IMR-90 (cell line): ENCODE results near the gene OVCA2. TPM values are rescaled to one million over a fixed set of nuclear protein-coding genes. Genes with fewer than 3 reads are reported as not detected.

ENCODE experiments used
- ATAC-seq: fragments of 200-7000 bp; cut with Tn5 transposase; 2 replicates; pipeline ENCODE4 v1.9.1; 2020; ENCODE audit warnings: low read depth, mild to moderate bottlenecking, moderate library complexity
- BruUV-seq: library from RNA; stranded (reverse); fragments of 400-500 nt; replicated peaks from 2 replicates; lab custom pipeline; 2021; lab: Mats Ljungman, UMichigan
- CTCF ChIA-PET: fragments of 300-600 bp; formaldehyde crosslinking; extraction: SDS; loops from one replicate; lab custom pipeline; 2021; ENCODE audit warnings: antibody characterized with exemption; lab: Yijun Ruan, JAX
- POLR2A ChIA-PET: fragments of 300-600 bp; sonication (Branson Sonifier 250); formaldehyde crosslinking; loops from one replicate; lab custom pipeline; 2022; ENCODE audit warnings: antibody characterized with exemption; ENCODE audit not compliant: unreplicated experiment; lab: Charles Lee
- DNase-seq: peaks from one replicate; pipeline ENCODE4 v3.0.0; 2013
- H2AFZ ChIP-seq: replicated peaks from 2 replicates; pipeline ENCODE3; 2013; ENCODE audit warnings: low read length, mild to moderate bottlenecking; ENCODE audit not compliant: poor library complexity
- H2AK5ac ChIP-seq: 2 replicates; pipeline ENCODE4 v1.6.1; 2013; ENCODE audit warnings: low read depth, low read length, inconsistent platforms
- H2AK9ac ChIP-seq: replicated peaks from 2 replicates; pipeline ENCODE3; 2013; ENCODE audit warnings: mild to moderate bottlenecking, low read depth, low read length, moderate library complexity; ENCODE audit not compliant: poor library complexity
- H2BK120ac ChIP-seq: 2 replicates; pipeline ENCODE4 v1.6.1; 2013; ENCODE audit warnings: low read depth, low read length, inconsistent platforms
- H2BK15ac ChIP-seq: 3 replicates; pipeline ENCODE4 v1.6.1; 2013; ENCODE audit warnings: low read depth, low read length, inconsistent platforms
- H2BK20ac ChIP-seq: 2 replicates; pipeline ENCODE4 v1.6.1; 2013; ENCODE audit warnings: low read depth, mild to moderate bottlenecking, inconsistent platforms, low read length, moderate library complexity
- H2BK5ac ChIP-seq: 2 replicates; pipeline ENCODE4 v1.6.1; 2013; ENCODE audit warnings: mild to moderate bottlenecking, low read depth, low read length, inconsistent platforms; ENCODE audit not compliant: poor library complexity, severe bottlenecking
- H3K14ac ChIP-seq: replicated peaks from 2 replicates; pipeline ENCODE4 v1.6.1; 2013; ENCODE audit warnings: low read depth, low read length, inconsistent platforms
- H3K18ac ChIP-seq: 2 replicates; pipeline ENCODE4 v1.6.1; 2013; ENCODE audit warnings: low read depth, low read length, control low read depth
- H3K23ac ChIP-seq: 2 replicates; pipeline ENCODE4 v1.6.1; 2013; ENCODE audit warnings: low read depth, low read length, inconsistent platforms
- H3K27ac ChIP-seq: 2 replicates; pipeline ENCODE4 v1.5.1; 2013; ENCODE audit warnings: mild to moderate bottlenecking, control low read depth, low read length; ENCODE audit not compliant: insufficient read depth
- H3K27me3 ChIP-seq: 2 replicates; pipeline ENCODE4 v1.6.1; 2013; ENCODE audit warnings: low read length; ENCODE audit not compliant: control insufficient read depth, insufficient read depth
- H3K36me3 ChIP-seq: 2 replicates; pipeline ENCODE4 v1.6.1; 2013; ENCODE audit warnings: low read length, mixed read lengths; ENCODE audit not compliant: control insufficient read depth, insufficient read depth
- H3K4ac ChIP-seq: 2 replicates; pipeline ENCODE4 v1.6.1; 2013; ENCODE audit warnings: low read depth, low read length, inconsistent platforms
- H3K4me1 ChIP-seq: 2 replicates; pipeline ENCODE4 v1.6.1; 2013; ENCODE audit warnings: low read length, mixed read lengths; ENCODE audit not compliant: control insufficient read depth, insufficient read depth
- H3K4me2 ChIP-seq: 2 replicates; pipeline ENCODE4 v1.6.1; 2013; ENCODE audit warnings: low read depth, mild to moderate bottlenecking, control low read depth, low read length, moderate library complexity
- H3K4me3 ChIP-seq: 2 replicates; pipeline ENCODE4 v1.5.1; 2013; ENCODE audit warnings: low read depth, mild to moderate bottlenecking, control low read depth, low read length, moderate library complexity; ENCODE audit not compliant: insufficient read depth
- H3K56ac ChIP-seq: 2 replicates; pipeline ENCODE4 v1.6.1; 2013; ENCODE audit warnings: low read length, inconsistent platforms; ENCODE audit not compliant: insufficient read depth; ENCODE audit errors: extremely low read depth
- H3K79me1 ChIP-seq, 2 experiments: 2 replicates each; pipeline ENCODE4 v1.6.1; 2013; ENCODE audit warnings: low read length in 2 of 2, inconsistent platforms in 1 of 2, low read depth in 1 of 2
- H3K9ac ChIP-seq: 2 replicates; pipeline ENCODE4 v1.6.1; 2013; ENCODE audit warnings: low read depth, low read length, control low read depth
- H3K9me1 ChIP-seq: 2 replicates; pipeline ENCODE4 v1.6.1; 2013; ENCODE audit warnings: low read length, inconsistent platforms; ENCODE audit not compliant: insufficient read depth
- H3K9me3 ChIP-seq: 2 replicates; pipeline ENCODE4 v1.6.1; 2013; ENCODE audit warnings: low read length; ENCODE audit not compliant: control insufficient read depth, insufficient read depth
- H4K20me1 ChIP-seq: 2 replicates; pipeline ENCODE4 v1.6.1; 2013; ENCODE audit warnings: low read length, inconsistent platforms; ENCODE audit not compliant: insufficient read depth
- H4K5ac ChIP-seq: 2 replicates; pipeline ENCODE4 v1.6.1; 2013; ENCODE audit warnings: mild to moderate bottlenecking, low read depth, low read length, control low read depth
- H4K8ac ChIP-seq, 2 experiments: 2 replicates each; pipeline ENCODE4 v1.6.1; 2013; ENCODE audit warnings: low read depth in 2 of 2, low read length in 2 of 2, control low read depth in 1 of 2, inconsistent platforms in 1 of 2
- H4K91ac ChIP-seq: 2 replicates; pipeline ENCODE4 v1.6.1; 2013; ENCODE audit warnings: low read depth, low read length, inconsistent platforms; ENCODE audit not compliant: insufficient read depth
- BHLHE40 ChIP-seq: fragments of 150-350 bp; IDR thresholded peaks from 2 replicates; pipeline ENCODE4 v1.6.1; 2016; ENCODE audit warnings: mild to moderate bottlenecking, low read depth, low read length
- CEBPB ChIP-seq: IDR thresholded peaks from 2 replicates; pipeline ENCODE4 v1.6.1; 2012; ENCODE audit warnings: low read depth, low read length, improper control_type of control experiment
- CHD1 ChIP-seq: IDR thresholded peaks from 2 replicates; pipeline ENCODE4 v1.6.1; 2012; ENCODE audit warnings: low read depth, low read length, improper control_type of control experiment
- ELK1 ChIP-seq: fragments of 150-350 bp; IDR thresholded peaks from 2 replicates; pipeline ENCODE4 v1.6.1; 2016; ENCODE audit warnings: low read depth, mild to moderate bottlenecking, low read length, moderate library complexity, borderline replicate concordance
- FOS ChIP-seq: fragments of 150-350 bp; IDR thresholded peaks from 2 replicates; pipeline ENCODE4 v1.6.1; 2016; ENCODE audit warnings: low read depth, low read length
- MAFK ChIP-seq: IDR thresholded peaks from 2 replicates; pipeline ENCODE4 v1.6.1; 2012; ENCODE audit warnings: low read depth, low read length, improper control_type of control experiment
- MAZ ChIP-seq: IDR thresholded peaks from 2 replicates; pipeline ENCODE4 v1.6.1; 2012; ENCODE audit warnings: low read depth, mild to moderate bottlenecking, low read length, improper control_type of control experiment, moderate library complexity, borderline replicate concordance
- MXI1 ChIP-seq: IDR thresholded peaks from 2 replicates; pipeline ENCODE4 v1.6.1; 2012; ENCODE audit warnings: low read depth, mild to moderate bottlenecking, low read length, moderate library complexity, borderline replicate concordance
- NFE2L2 ChIP-seq: fragments of 150-350 bp; IDR thresholded peaks from 2 replicates; pipeline ENCODE4 v1.6.1; 2016; ENCODE audit warnings: low read depth, mild to moderate bottlenecking, low read length
- RAD21 ChIP-seq: IDR thresholded peaks from 2 replicates; pipeline ENCODE4 v1.6.1; 2012; ENCODE audit warnings: low read length, improper control_type of control experiment
- RCOR1 ChIP-seq: IDR thresholded peaks from 2 replicates; pipeline ENCODE4 v1.6.1; 2012; ENCODE audit warnings: mild to moderate bottlenecking, low read length, improper control_type of control experiment; ENCODE audit not compliant: insufficient replicate concordance
- RFX5 ChIP-seq: IDR thresholded peaks from 2 replicates; pipeline ENCODE4 v1.8.0; 2012; ENCODE audit warnings: low read depth, mild to moderate bottlenecking, low read length, moderate library complexity
- WGBS, 2 experiments: methylation state at CpG; one replicate each; pipeline versions ENCODE4 v1.1.5 to v1.1.7; 2013; ENCODE audit warnings: missing lambda C conversion rate in 2 of 2; ENCODE audit not compliant: insufficient read length in 1 of 2; ENCODE audit errors: extremely low coverage in 2 of 2; 5-methylcytosine and 5-hydroxymethylcytosine counted together
- dilution Hi-C: fragments of 300-500 bp; cut with HindIII; formaldehyde crosslinking; loops from one replicate; pipeline ENCODE4 v1.14.3; 2018; ENCODE audit warnings: low sequenced_read_pairs; ENCODE audit not compliant: unreplicated experiment
- in situ Hi-C: fragments of 300-500 bp; cut with MboI; formaldehyde crosslinking; loops from 3 replicates; pipeline ENCODE4 v1.14.3; 2019; ENCODE audit warnings: low sequenced_read_pairs, inconsistent platforms, mixed read lengths
- intact Hi-C: fragments of 100-400 bp; cut with micrococcal nuclease; formaldehyde crosslinking; loops from 2 replicates; pipeline ENCODE4 v1.10.0; 2022
- polyA plus RNA-seq, 3 experiments: library from polyadenylated mRNA; depleted of rRNA; stranded (reverse); fragments of >200 nt; gene quantifications; 2 replicates each; pipeline ENCODE4 v1.2.3, GENCODE V29; 2012; ENCODE audit warnings: low replicate concordance in 1 of 3
- total RNA-seq: library from RNA; depleted of rRNA; stranded (reverse); fragments of >200 nt; gene quantifications from 2 replicates; pipeline ENCODE4 v1.2.3, GENCODE V29; 2012
- TF ChIP-seq, protein P1 (sequence below): fragments of 150-350 bp; IDR thresholded peaks from 2 replicates; pipeline ENCODE4 v1.6.1; 2017; ENCODE audit warnings: mild to moderate bottlenecking, antibody characterized with exemption, low read length, low read depth

Gene OVCA2
- total and polyA plus RNA-seq, 2 of the 4 experiments (the other 2 are of a cell fraction): 38.7 to 46.9 TPM

DNA sequence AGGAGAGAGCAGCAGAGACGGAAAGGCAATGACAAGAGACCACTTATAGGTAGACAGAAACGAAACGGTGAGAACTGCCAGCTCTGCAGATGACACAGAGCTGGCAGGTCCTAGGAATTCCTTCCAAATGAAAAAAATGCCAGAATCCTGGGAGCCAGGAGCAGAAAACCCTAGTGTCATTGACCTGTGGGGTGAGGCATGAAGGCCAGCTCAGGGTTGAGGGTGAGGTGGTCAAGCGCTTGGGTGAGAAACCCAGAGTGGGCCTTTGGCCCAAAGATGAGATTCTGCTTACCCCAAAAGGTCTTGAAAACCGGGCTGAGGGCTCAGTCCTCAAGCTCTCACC lies 22.3 kb downstream of the OVCA2 start:
- WGBS, 2 experiments: 62% methylated on average over 3 of the region's 5 CpGs; no CpG with 5 or more reads in 1 of the 2 experiments
- Histone ChIP-seq H2AFZ (no peak overlapping the region), H3K56ac (no peak overlapping the region), H3K9me3 (no peaks in the 10 kb centered on the region), H3K4me3 (no peak overlapping the region), H3K36me3 (peaks cover 53% of the 10 kb centered on the region), H3K27ac (peak overlapping the region; percentile 53; the same call in 1 of the 2 replicates), H2BK20ac (no peak overlapping the region), H3K9me1 (peaks cover 41% of the 10 kb centered on the region), H3K4ac (peak overlapping the region; percentile 90), H3K23ac (peak overlapping the region; percentile 73; the same call in 1 of the 2 replicates), H3K18ac (no peak overlapping the region), H2BK120ac (peak overlapping the region; percentile 99), H3K79me1 (peaks cover 29 to 95% of the 10 kb centered on the region in 2 experiments), H4K20me1 (peaks cover 5% of the 10 kb centered on the region; the same call in 1 of the 2 replicates), H3K9ac (no peak overlapping the region), H3K4me1 (peaks cover 79% of the 10 kb centered on the region), H3K4me2 (no peak overlapping the region), H4K8ac (peak overlapping the region; percentile 18 to 92; a peak in 2 of 4 replicates), H2AK5ac (no peak overlapping the region; the same call in 1 of the 2 replicates), H2BK5ac (peak overlapping the region; percentile 98), H3K27me3 (no peaks in the 10 kb centered on the region), H4K91ac (peak overlapping the region; percentile 71), H3K14ac (peak overlapping the region; percentile 33), H2AK9ac (no peak overlapping the region), H2BK15ac (0 out of 3 replicates have a peak overlapping the region, but pooled peaks have one; percentile 15), H4K5ac (peak overlapping the region; percentile 18; the same call in 1 of the 2 replicates)
- no TSS peak for BruUV-seq
- CTCF ChIA-PET: interaction anchor here (0.7 kb wide), 1 partner anchor 180 kb away, joined by 3 read pairs; no protein-coding TSS in a partner anchor
- dilution Hi-C loops: no loop called here
- TF ChIP-seq FOS (no peak), MXI1 (no peak), ELK1 (no peak), MAFK (no peak), RCOR1 (no peak), RAD21 (no peak), CEBPB (no peak), MAZ (no peak), BHLHE40 (no peak), CHD1 (no peak), RFX5 (no peak), NFE2L2 (no peak)
- TF ChIP-seq, protein P1, sequence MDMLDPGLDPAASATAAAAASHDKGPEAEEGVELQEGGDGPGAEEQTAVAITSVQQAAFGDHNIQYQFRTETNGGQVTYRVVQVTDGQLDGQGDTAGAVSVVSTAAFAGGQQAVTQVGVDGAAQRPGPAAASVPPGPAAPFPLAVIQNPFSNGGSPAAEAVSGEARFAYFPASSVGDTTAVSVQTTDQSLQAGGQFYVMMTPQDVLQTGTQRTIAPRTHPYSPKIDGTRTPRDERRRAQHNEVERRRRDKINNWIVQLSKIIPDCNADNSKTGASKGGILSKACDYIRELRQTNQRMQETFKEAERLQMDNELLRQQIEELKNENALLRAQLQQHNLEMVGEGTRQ: no peak
- POLR2A ChIA-PET: interaction anchor here (0.9 kb wide), 1 partner anchor 28 kb away, joined by 5 read pairs; no protein-coding TSS in a partner anchor
- no peak for DNase-seq
- intact Hi-C loops: no loop called here
- no peak for ATAC-seq
- in situ Hi-C loops: loop anchor here (10.0 kb wide), 1 partner anchor 111 kb away; no protein-coding TSS in a partner anchor
